GM20000 (cell line): ENCODE measurements around the gene OR2A14.
"Not testable (repeated sequence)": the region's sequence is repeated elsewhere in the genome, so short reads cannot be mapped to it uniquely, and the experiment has no call there.

Experiments
- DNase-seq: peaks from one replicate; pipeline ENCODE4 v3.0.0; 2012; ENCODE audit warnings: low spot score
- CTCF ChIP-seq: IDR thresholded peaks from 2 replicates; pipeline ENCODE4 v1.5.1; 2012; ENCODE audit warnings: mild to moderate bottlenecking, control low read depth; ENCODE audit errors: extremely low read depth, missing control alignments

OR2A14 gene

GRCh38 chr7:144144426-144144825 lies 21.4 kb downstream of the OR2A14 start:
- no peak for TF ChIP-seq CTCF
- DNase-seq: no peak

- no peak for DNase-seq
- no peak for TF ChIP-seq CTCF
These were observed 25.4 kb downstream of the OR2A14 start for GRCh38 chr7:144148224-144148827.

GRCh38 chr7:144158861-144159260 lies 35.9 kb downstream of the OR2A14 start:
- TF ChIP-seq CTCF: no peak
- DNase-seq: no peak

- TF ChIP-seq CTCF: no peak
- no peak for DNase-seq
These were observed 41.8 kb downstream of the OR2A14 start for GRCh38 chr7:144164784-144165183.

GRCh38 chr7:144171594-144172350 lies 48.8 kb downstream of the OR2A14 start:
- DNase-seq: not testable (repeated sequence)

GRCh38 chr7:144174613-144175012 lies 51.6 kb downstream of the OR2A14 start:
- no peak for TF ChIP-seq CTCF
- DNase-seq: no peak

- not testable (repeated sequence) for DNase-seq
These were observed 55.6 kb downstream of the OR2A14 start for GRCh38 chr7:144178380-144179164.

- not testable (repeated sequence) for DNase-seq
These were observed 56.1 kb downstream of the OR2A14 start for GRCh38 chr7:144179165-144179479.
